Panc1 (cell line): ENCODE results near the gene THOC2.

ENCODE experiments used
- POLR2AphosphoS5 ChIP-seq: IDR thresholded peaks from 2 replicates; pipeline ENCODE4 v1.6.1; 2012; ENCODE audit warnings: mild to moderate bottlenecking, low read depth, low read length, moderate library complexity
- SIN3A ChIP-seq: IDR thresholded peaks from 2 replicates; pipeline ENCODE4 v1.6.1; 2012; ENCODE audit warnings: low read depth, mild to moderate bottlenecking, low read length, moderate library complexity, borderline replicate concordance; ENCODE audit not compliant: insufficient read depth
- TCF7L2 ChIP-seq: IDR thresholded peaks from 2 replicates; pipeline ENCODE4 v1.6.1; 2011; ENCODE audit warnings: mild to moderate bottlenecking, low read depth, low read length, inconsistent platforms
- TF ChIP-seq, protein P1 (sequence below): fragments of 450-650 bp; IDR thresholded peaks from 2 replicates; pipeline ENCODE4 v1.5.1; 2017; ENCODE audit warnings: mild to moderate bottlenecking
- TF ChIP-seq, protein P2 (sequence below), 2 experiments: IDR thresholded peaks; 2 replicates each; pipeline ENCODE4 v1.6.1; 2011 to 2012; ENCODE audit warnings: low read depth in 2 of 2, control low read depth in 1 of 2, low read length in 1 of 2, mild to moderate bottlenecking in 1 of 2, moderate library complexity in 1 of 2; ENCODE audit not compliant: insufficient read depth in 1 of 2

DNA sequence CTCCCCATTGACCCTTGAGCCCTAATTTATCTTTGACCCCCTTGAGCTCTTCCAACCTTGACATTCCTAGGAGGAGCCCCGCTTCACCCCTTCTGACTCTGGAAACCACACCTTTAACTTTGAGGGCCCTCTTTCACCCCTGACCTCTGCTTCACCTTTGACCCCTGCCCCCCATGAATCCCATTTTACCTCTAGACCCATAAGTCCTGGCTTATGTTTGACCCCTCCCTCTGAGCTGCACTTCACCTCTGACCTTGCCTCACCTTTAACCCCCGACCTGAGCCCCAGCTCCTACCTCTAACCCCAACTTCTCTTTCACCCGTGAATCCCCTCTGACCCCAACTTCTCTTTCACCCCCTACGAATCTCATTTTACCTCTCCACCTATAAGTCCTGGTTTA lies 169.7 kb downstream of the THOC2 start:
- TF ChIP-seq, protein P1, sequence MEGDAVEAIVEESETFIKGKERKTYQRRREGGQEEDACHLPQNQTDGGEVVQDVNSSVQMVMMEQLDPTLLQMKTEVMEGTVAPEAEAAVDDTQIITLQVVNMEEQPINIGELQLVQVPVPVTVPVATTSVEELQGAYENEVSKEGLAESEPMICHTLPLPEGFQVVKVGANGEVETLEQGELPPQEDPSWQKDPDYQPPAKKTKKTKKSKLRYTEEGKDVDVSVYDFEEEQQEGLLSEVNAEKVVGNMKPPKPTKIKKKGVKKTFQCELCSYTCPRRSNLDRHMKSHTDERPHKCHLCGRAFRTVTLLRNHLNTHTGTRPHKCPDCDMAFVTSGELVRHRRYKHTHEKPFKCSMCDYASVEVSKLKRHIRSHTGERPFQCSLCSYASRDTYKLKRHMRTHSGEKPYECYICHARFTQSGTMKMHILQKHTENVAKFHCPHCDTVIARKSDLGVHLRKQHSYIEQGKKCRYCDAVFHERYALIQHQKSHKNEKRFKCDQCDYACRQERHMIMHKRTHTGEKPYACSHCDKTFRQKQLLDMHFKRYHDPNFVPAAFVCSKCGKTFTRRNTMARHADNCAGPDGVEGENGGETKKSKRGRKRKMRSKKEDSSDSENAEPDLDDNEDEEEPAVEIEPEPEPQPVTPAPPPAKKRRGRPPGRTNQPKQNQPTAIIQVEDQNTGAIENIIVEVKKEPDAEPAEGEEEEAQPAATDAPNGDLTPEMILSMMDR = no peak
- no peak for TF ChIP-seq TCF7L2
- no peak for TF ChIP-seq POLR2AphosphoS5
- no peak for TF ChIP-seq SIN3A
- TF ChIP-seq, protein P2, sequence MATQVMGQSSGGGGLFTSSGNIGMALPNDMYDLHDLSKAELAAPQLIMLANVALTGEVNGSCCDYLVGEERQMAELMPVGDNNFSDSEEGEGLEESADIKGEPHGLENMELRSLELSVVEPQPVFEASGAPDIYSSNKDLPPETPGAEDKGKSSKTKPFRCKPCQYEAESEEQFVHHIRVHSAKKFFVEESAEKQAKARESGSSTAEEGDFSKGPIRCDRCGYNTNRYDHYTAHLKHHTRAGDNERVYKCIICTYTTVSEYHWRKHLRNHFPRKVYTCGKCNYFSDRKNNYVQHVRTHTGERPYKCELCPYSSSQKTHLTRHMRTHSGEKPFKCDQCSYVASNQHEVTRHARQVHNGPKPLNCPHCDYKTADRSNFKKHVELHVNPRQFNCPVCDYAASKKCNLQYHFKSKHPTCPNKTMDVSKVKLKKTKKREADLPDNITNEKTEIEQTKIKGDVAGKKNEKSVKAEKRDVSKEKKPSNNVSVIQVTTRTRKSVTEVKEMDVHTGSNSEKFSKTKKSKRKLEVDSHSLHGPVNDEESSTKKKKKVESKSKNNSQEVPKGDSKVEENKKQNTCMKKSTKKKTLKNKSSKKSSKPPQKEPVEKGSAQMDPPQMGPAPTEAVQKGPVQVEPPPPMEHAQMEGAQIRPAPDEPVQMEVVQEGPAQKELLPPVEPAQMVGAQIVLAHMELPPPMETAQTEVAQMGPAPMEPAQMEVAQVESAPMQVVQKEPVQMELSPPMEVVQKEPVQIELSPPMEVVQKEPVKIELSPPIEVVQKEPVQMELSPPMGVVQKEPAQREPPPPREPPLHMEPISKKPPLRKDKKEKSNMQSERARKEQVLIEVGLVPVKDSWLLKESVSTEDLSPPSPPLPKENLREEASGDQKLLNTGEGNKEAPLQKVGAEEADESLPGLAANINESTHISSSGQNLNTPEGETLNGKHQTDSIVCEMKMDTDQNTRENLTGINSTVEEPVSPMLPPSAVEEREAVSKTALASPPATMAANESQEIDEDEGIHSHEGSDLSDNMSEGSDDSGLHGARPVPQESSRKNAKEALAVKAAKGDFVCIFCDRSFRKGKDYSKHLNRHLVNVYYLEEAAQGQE (IDR thresholded peaks at IDR 0.05; ENCODE audit: insufficient read depth in 1 of 2, low read depth in 2 of 2, low read length in 1 of 2) = no peak
